HG03457 (cell line): ENCODE measurements around the gene POPDC2.

Source experiments
- ATAC-seq: cut with Tn5 transposase; IDR thresholded peaks from one replicate; pipeline ENCODE4 v1.9.1; 2021; ENCODE audit warnings: moderate number of reproducible peaks; ENCODE audit not compliant: unreplicated experiment

POPDC2 gene

GRCh38 chr3:119672776-119673175 lies 12.4 kb upstream of the POPDC2 start:
- ATAC-seq = no peak

- no peak for ATAC-seq
Measured at GRCh38 chr3:119669906-119670570, 9.6 kb upstream of the POPDC2 start.

GRCh38 chr3:119665954-119666559 lies 5.7 kb upstream of the POPDC2 start:
- no peak for ATAC-seq

- no peak for ATAC-seq
Measured at GRCh38 chr3:119664850-119665379, 4.5 kb upstream of the POPDC2 start.

GRCh38 chr3:119664370-119664769 lies 4.0 kb upstream of the POPDC2 start:
- ATAC-seq = no peak

- ATAC-seq = no peak
Measured at GRCh38 chr3:119663885-119664284, 3.5 kb upstream of the POPDC2 start.

- ATAC-seq = no peak
Measured at GRCh38 chr3:119662604-119663373, 2.4 kb upstream of the POPDC2 start.

- ATAC-seq = no peak
Measured at GRCh38 chr3:119659606-119660291, 640 bp downstream of the POPDC2 start.

- no peak for ATAC-seq
Measured at GRCh38 chr3:119658994-119659393, 1.4 kb downstream of the POPDC2 start.

GRCh38 chr3:119657887-119658702 lies 2.3 kb downstream of the POPDC2 start:
- ATAC-seq = no peak

GRCh38 chr3:119653876-119654275 lies 6.5 kb downstream of the POPDC2 start:
- ATAC-seq = no peak

- ATAC-seq = no peak
Measured at GRCh38 chr3:119652306-119653033, 7.9 kb downstream of the POPDC2 start.

GRCh38 chr3:119649761-119650160 lies 10.6 kb downstream of the POPDC2 start:
- ATAC-seq = no peak

- ATAC-seq = no peak
Measured at GRCh38 chr3:119647843-119648575, 12.4 kb downstream of the POPDC2 start.

GRCh38 chr3:119647171-119647570 lies 13.2 kb downstream of the POPDC2 start:
- ATAC-seq = no peak

- no peak for ATAC-seq
Measured at GRCh38 chr3:119645813-119646212, 14.6 kb downstream of the POPDC2 start.

GRCh38 chr3:119644481-119644880 lies 15.9 kb downstream of the POPDC2 start:
- no peak for ATAC-seq

- no peak for ATAC-seq
Measured at GRCh38 chr3:119643528-119643927, 16.9 kb downstream of the POPDC2 start.
